SK-N-DZ (cell line): ENCODE results near the gene OPRD1.
"Not testable (repeated sequence)": the region's sequence is repeated elsewhere in the genome, so short reads cannot be mapped to it uniquely, and the experiment has no call there.

Source experiments
- DNase-seq: peaks from one replicate; pipeline ENCODE4 v3.0.0-alpha.2; 2015; ENCODE audit warnings: low spot score

The OPRD1 gene

GRCh38 chr1:28845786-28846543 lies 34.0 kb downstream of the OPRD1 start:
- DNase-seq = peak; percentile 56

- not testable (repeated sequence) for DNase-seq
Observed at GRCh38 chr1:28847207-28847606, 35.2 kb downstream of the OPRD1 start.

- DNase-seq = no peak
Observed at GRCh38 chr1:28848416-28848815, 36.4 kb downstream of the OPRD1 start.

GRCh38 chr1:28853093-28853742 lies 41.2 kb downstream of the OPRD1 start:
- DNase-seq = no peak

- not testable (repeated sequence) for DNase-seq
Observed at GRCh38 chr1:28854406-28854805, 42.4 kb downstream of the OPRD1 start.

- DNase-seq = no peak
Observed at GRCh38 chr1:28855046-28855445, 43.1 kb downstream of the OPRD1 start.

GRCh38 chr1:28855469-28855951 lies 43.5 kb downstream of the OPRD1 start:
- no peak for DNase-seq

GRCh38 chr1:28855969-28856368 lies 44.0 kb downstream of the OPRD1 start:
- DNase-seq = no peak

GRCh38 chr1:28860332-28861073 lies 48.5 kb downstream of the OPRD1 start:
- DNase-seq = no peak

GRCh38 chr1:28862571-28863403 lies 50.8 kb downstream of the OPRD1 start:
- DNase-seq = no peak

- DNase-seq = no peak
Observed at GRCh38 chr1:28864695-28865094, 52.7 kb downstream of the OPRD1 start.

GRCh38 chr1:28865997-28866650 lies 54.2 kb downstream of the OPRD1 start:
- no peak for DNase-seq

- DNase-seq = no peak
Observed at GRCh38 chr1:28867850-28868249, 55.9 kb downstream of the OPRD1 start.

GRCh38 chr1:28869952-28870351 lies 58.0 kb downstream of the OPRD1 start:
- DNase-seq = no peak

- no peak for DNase-seq
Observed at GRCh38 chr1:28871631-28872401, 59.8 kb downstream of the OPRD1 start.

GRCh38 chr1:28875134-28875533 lies 63.2 kb downstream of the OPRD1 start:
- DNase-seq = not testable (repeated sequence)

GRCh38 chr1:28877132-28877781 lies 65.3 kb downstream of the OPRD1 start:
- DNase-seq = peak; percentile 70

GRCh38 chr1:28878796-28879195 lies 66.8 kb downstream of the OPRD1 start:
- no peak for DNase-seq

- peak; percentile 91 for DNase-seq
Observed at GRCh38 chr1:28882009-28882628, 70.1 kb downstream of the OPRD1 start.
